CD4-positive, alpha-beta T cell treated with Interleukin-15 for 1 hour (primary cell): ENCODE data around the gene GPR142.

ENCODE experiments used
- DNase-seq: peaks from one replicate; pipeline ENCODE4 v3.0.0-alpha.2; 2020

Gene GPR142

GRCh38 chr17:74367206-74367605, at the start of gene GPR142:
TSS of gene GPR142 (plus strand) at chr17:74367506. CDS start at chr17:74369541, 2,035 bp downstream.
- DNase-seq, result no peak

GRCh38 chr17:74318391-74318790, 48.9 kb upstream of the GPR142 start:
- no peak for DNase-seq

GRCh38 chr17:74324521-74324920, 42.8 kb upstream of the GPR142 start:
- DNase-seq, result no peak

- no peak for DNase-seq
These were observed 41.9 kb upstream of the GPR142 start for GRCh38 chr17:74325376-74325742.

GRCh38 chr17:74325743-74326379, 41.4 kb upstream of the GPR142 start, which contains the start of gene KIF19:
TSS of gene KIF19 (plus strand) at chr17:74326226. CDS start at chr17:74326350, 124 bp downstream.
- peak; percentile 50 for DNase-seq

GRCh38 chr17:74326506-74326905, 40.8 kb upstream of the GPR142 start:
- no peak for DNase-seq

GRCh38 chr17:74328487-74328886, 38.8 kb upstream of the GPR142 start:
- DNase-seq, result no peak

- no peak for DNase-seq
These were observed 37.9 kb upstream of the GPR142 start for GRCh38 chr17:74329378-74329777.

GRCh38 chr17:74330446-74330845, 36.9 kb upstream of the GPR142 start:
- no peak for DNase-seq

GRCh38 chr17:74332017-74332650, 35.2 kb upstream of the GPR142 start:
- no peak for DNase-seq

- DNase-seq, result no peak
These were observed 34.5 kb upstream of the GPR142 start for GRCh38 chr17:74332763-74333283.

GRCh38 chr17:74334393-74335039, 32.8 kb upstream of the GPR142 start:
- DNase-seq, result no peak

- DNase-seq, result no peak
These were observed 31.7 kb upstream of the GPR142 start for GRCh38 chr17:74335529-74336062.

GRCh38 chr17:74336307-74336706, 31.0 kb upstream of the GPR142 start:
- no peak for DNase-seq

- no peak for DNase-seq
These were observed 29.3 kb upstream of the GPR142 start for GRCh38 chr17:74337834-74338500.

- no peak for DNase-seq
These were observed 27.6 kb upstream of the GPR142 start for GRCh38 chr17:74339537-74340195.

- no peak for DNase-seq
These were observed 26.8 kb upstream of the GPR142 start for GRCh38 chr17:74340470-74341023.

GRCh38 chr17:74342224-74342623, 25.1 kb upstream of the GPR142 start:
- DNase-seq, result no peak

- DNase-seq, result no peak
These were observed 24.2 kb upstream of the GPR142 start for GRCh38 chr17:74343121-74343520.

- DNase-seq, result no peak
These were observed 23.6 kb upstream of the GPR142 start for GRCh38 chr17:74343526-74344284.

- no peak for DNase-seq
These were observed 22.6 kb upstream of the GPR142 start for GRCh38 chr17:74344658-74345057.
